CD4-positive, alpha-beta T cell treated with Interleukin-4 for 4 hours (primary cell): ENCODE results near the gene KIF3B.
"Not testable (repeated sequence)": the region's sequence is repeated elsewhere in the genome, so short reads cannot be mapped to it uniquely, and the experiment has no call there.

Experiments
- DNase-seq: peaks from one replicate; pipeline ENCODE4 v3.0.0-alpha.2; 2020

Gene KIF3B

DNA sequence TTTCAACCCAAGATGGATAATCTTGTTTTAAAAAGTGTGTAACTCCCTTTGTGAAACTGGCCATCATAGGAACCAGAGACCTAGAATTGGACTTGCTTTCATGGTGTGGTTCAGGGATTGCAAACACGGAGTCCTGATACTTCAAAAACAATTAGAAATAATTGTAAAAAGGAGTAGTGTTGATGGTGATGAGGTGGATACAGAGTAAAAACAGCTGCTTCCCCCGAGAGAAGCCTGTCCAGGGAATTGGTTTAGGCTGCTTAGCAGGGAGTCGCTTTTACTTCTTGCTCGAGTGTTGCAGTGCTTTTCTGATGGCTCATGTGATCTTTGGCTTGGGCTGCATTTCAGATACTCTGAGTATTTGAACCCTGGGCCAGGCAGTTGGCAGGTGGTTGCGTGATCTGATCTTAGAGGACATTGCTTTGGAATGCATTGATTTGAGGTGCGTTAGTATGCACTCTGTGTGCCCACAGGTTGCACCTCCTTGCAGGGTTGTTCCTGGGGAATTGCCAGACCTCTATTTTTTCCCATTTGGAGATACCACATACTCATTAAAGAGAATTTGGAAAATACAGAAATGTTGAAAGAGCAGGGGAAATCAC, 19.5 kb downstream of the KIF3B start:
- no peak for DNase-seq

DNA sequence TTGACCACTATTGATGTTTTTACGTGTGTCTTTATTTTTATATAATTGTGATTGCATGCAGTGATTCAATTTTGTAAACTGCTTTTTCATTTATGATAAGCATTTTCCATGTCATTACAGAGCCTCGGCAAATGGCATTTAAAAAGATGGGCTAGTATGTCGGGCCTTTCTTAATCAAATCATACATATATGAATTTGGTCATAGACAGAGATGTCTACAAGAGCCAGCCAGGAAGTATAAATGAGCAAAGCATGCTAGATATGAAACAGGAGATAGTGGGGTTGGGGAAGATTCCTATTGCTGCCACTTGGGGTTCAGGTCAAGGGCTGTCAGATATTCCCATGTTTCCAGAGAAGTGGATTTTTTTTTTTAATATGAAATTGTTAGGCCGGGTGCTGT, 20.0 kb downstream of the KIF3B start:
- DNase-seq = no peak

DNA sequence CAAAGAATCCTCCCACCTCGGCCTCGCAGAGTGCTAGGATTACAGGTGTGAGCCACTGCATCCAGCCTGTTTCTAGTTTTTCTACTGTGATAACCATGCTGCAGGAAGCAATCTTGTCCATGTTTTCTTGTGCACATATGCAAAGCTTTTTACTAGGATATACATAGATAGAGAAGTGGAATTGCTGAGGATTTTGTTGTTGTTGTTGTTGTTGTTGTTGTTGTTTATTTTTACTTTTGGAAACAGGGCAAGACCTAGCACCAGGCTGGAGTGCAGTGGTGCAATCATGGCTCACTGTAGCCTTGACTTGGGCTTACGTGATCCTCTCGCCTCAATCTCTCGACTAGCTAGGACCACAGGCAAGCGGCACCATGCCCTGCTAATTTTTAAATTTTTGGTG, 23.2 kb downstream of the KIF3B start:
- no peak for DNase-seq

DNA sequence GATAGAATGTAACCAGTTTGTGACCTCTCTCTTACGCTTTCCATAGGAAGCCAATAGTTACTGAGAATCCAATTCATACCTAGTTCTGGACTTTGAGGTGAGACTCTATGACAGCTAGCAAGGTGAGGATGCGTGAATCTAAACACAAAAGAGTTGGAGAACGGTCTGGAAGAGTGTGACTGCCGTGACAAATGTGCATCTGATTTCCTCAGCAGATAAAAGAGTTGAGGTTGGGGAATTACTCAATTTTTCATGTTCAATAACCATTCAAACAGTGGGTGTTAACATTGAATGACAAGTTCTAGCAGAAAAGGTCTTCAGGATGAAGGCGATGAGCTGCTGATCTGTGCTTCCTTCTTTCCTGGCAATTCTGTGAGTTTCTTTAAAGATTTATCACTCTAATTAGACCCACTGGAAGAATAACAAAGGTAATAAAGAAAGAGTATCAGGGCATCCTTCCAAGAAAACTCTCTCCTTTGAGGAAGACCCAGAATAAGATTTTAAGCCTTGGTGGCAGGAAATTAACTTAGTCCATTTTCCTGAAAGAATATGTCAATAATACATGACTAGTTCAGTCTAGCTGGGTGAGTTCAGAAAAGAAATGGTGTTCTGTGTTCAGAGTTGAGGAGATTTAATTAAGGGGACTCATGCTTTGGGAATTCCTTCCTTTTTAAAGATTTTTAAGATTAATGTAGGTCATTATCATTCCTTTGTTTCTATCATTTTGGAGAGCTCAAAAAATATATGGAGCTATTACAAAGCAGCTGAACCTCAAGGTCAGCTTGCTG, 24.5 kb downstream of the KIF3B start:
- no peak for DNase-seq

DNA sequence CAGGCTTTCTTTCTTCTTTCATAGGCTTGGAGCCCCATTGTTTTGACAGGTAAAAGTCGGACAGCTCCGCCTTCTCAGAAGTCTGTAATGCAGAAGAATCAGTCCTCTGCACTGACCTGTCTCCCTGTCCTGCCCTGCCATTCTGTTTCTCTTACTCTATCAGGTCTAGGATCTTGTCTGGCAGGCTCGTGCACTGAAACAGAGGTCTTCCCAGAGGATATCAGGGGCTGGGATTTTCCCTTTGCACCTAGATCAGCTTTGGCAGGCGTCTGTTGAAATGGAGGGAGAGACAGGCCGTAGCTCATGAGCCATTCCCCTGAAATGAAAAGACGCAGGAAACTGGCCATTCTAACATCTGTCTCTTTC, 25.0 kb downstream of the KIF3B start:
- no peak for DNase-seq

DNA sequence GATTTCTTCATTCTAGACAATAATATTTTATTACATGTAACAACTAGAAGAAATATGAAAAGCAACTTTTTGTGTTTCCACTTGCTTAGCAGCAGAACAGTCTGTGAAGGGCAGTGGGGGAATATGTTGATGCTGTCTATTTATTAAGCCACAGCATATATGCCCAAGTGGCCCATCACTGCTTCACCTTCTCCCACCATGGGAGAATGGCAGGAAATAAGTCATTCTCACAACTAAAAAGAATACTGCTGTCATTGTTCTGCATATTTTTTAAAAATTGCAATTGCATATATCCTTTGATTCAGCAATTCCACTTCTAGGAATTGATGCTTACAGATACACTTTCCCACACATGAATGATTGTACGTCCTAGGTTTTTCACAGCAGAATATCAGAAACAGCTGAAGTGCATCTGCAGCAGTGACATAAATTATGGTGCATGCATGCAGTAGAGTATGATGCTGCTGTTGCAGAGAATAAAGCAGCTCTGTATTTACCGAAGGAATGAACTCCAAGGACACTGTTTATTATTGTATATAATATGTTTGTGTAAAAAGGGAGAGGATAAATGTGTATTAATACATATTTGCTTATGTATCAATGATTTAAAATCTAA, 26.8 kb downstream of the KIF3B start:
- no peak for DNase-seq

DNA sequence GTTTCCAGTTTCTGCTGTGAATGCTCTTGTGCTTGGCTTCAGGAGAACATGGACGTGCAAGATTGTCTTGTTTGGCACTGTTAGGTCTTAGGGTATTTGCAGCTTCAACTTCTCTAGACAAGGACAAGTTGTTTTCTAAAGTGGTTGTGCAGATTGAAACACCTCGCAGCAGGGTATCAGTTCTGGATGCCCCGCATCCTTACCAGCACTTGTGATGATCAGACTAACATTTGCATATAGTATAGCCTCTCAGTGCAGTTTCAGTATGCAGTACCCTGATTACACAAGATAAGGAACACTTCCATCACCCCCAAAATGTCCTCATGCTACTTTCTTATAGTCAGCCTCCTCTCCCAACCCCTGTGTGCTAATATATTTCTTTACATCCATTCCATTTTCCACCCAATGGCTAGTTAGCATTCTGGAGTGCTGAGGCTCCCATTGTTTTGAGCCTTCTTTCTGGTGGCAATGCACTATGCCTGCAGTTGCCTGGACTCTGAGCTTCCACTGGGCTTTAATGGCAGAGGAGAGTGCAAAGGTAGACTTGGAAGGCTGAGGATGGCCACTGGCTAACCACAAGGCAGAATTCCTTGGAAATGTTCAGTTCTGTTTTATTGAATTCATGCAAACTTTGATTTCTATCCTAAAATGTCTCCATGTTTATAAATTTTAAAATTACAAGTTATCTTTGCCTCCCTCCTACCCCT, 35.4 kb downstream of the KIF3B start:
- no peak for DNase-seq

DNA sequence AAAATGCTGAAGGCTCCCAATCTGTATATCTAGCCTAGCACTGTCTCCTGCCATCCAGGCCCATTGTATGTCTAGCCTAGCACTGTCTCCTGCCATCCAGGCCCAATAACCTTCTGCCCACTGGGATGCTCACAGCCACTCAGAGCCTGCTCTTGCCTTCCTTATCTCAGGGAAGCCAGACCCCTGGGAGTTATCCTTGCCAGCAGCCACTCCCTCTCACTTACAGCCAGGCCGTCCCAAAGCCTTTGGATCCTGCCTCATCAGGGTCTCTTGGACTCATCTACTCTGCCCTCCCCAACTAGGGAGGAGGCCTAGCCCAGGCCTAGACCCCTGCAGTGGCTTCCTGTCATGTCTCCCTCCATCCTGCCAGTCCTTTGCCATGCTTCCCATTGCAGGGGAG, 37.3 kb downstream of the KIF3B start:
- DNase-seq = no peak

DNA sequence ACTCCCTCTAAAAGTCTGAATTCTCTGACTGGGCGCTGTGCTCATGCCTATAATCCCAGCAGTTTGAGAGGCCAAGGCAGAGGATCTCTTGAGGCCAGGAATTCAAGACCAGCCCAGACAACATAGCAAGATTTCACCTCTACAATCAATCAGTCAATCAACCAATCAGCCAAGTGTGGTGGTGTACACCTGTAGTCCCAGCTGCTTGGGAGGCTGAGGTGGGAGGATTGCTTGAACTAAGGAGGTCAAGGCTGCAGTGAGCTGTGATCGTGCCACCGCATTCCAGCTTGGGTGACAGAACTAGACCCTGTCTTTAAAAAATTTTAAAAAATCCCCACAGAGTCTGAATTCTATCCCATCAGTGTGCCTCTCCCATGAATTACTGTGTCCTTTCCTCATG, 37.9 kb downstream of the KIF3B start:
- DNase-seq = no peak

DNA sequence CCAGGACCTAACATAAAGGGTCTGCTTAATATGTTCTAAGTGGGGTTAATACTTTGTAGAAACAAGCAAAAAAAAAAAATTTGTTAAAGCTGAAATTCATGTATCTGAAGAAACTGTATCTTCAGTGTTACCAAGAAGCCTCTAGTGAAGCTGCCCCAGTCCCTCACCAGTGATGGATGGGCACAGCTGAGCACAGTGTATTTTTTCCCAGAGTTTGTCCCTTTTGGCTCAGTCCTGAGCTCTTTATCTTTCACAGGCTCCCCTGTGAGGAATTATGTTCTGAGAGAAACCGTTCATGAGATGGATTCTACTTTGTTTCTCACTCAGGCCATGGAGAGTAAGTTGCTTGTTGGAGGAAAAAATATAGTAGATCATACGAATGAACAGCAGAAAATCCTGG, 38.4 kb downstream of the KIF3B start:
- no peak for DNase-seq

DNA sequence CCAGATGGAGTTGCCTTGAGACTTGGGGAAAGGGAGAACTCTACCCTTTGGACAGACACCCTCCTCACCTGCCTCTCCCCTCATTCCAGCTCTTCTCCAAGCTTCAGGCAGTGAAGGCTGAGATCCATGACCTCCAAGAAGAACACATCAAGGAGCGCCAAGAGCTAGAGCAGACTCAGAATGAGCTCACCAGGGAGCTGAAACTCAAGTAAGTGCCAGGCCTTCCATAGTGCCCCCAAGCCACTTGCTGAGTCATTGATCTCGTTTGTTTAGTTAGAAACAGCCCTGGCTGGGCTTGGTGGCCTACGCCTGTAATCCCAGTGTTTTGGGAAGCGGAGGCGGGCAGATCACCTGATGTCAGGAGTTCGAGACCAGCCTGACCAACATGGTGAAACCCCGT, 39.2 kb downstream of the KIF3B start:
- DNase-seq = no peak

DNA sequence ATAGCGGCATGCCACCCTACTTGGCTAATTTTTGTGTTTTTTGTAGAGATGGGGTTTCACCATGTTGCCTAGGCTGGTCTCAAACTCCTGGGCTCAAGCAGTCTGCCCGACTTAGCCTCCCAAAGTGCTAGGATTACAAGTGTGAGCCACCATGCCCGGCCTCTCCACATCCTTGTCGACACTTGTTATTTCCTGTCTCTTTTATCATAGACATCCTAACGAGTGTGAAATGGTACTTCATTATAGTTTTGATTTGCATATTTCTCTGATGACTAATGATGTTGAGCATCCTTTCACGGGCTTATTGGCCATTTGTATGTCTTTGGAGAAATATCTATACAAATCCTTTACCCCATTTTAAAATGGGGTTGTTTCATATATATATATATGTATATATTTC, 41.6 kb downstream of the KIF3B start:
- DNase-seq = peak; percentile 21

DNA sequence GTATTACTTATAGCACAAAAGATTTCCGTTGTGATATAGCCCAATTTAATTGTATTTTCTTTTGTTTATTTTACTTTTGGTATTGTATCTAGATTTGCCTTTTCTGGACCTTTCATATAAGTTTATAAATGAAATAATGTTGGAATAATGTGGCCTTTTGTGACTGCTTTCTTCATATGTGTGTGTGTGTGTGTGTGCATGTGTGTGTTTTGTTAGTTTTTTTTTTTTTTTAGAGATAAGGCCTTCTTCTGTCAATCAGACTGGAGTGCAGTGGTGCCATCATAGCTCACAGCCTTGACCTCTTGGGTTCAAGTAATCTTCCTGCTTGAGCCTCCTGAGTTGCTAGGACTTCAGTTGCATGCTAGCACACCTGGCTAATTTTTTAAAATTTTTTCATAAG, 42.9 kb downstream of the KIF3B start:
- DNase-seq = no peak

DNA sequence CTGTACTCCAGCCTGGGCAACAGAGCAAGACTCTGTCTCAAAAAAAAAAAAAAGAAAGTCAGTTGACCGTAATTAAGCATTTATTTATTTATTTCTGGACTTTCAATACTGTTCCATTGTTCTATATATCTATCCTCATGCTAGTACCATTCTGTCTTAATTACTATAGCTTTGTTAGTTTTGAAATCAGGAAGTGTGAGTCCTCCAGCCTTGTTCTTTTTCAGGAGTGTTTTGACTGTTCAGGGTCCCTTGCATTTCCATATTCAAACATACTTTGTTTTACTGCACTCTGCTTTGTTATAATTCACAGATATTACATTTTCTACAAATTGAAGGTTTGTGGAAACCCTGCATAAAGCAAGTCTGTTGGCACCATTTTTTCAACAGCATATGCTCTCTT, 43.9 kb downstream of the KIF3B start:
- no peak for DNase-seq

DNA sequence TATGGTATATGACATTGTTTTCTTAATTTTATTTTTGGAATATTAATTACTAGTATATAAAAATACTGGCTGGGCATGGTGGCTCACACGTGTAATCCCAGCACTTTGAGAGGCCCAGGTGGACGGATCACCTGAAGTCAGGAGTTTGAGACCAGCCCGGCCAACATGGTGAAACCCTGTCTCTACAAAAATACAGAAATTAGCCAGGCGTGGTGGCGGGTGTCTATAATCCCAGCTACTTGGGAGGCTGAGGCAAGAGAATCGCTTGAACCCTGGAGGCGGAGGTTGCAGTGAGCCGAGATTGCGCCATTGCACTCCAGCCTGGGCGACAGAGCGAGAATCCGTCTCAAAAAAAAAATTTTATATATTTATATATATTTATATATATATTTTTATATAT, 44.8 kb downstream of the KIF3B start:
- not testable (repeated sequence) for DNase-seq

DNA sequence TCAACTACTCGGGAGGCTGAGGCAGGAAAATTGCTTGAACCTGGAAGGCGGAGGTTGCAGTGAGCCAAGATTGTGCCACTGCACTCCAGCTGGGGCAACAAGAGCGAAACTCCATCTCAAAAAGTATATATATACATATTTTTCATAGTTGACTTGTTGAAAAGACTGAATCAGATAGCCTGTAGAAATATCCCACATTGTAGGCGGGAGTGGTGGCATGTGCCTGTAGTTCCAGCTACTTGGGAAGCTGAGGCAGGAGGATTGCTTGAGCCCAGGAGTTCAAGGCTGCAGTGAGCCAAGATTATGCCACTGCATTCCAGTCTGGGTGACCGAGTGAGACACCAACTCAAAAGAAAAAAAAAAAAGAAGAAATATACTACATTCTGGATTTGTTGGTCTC, 46.3 kb downstream of the KIF3B start:
- DNase-seq = not testable (repeated sequence)

DNA sequence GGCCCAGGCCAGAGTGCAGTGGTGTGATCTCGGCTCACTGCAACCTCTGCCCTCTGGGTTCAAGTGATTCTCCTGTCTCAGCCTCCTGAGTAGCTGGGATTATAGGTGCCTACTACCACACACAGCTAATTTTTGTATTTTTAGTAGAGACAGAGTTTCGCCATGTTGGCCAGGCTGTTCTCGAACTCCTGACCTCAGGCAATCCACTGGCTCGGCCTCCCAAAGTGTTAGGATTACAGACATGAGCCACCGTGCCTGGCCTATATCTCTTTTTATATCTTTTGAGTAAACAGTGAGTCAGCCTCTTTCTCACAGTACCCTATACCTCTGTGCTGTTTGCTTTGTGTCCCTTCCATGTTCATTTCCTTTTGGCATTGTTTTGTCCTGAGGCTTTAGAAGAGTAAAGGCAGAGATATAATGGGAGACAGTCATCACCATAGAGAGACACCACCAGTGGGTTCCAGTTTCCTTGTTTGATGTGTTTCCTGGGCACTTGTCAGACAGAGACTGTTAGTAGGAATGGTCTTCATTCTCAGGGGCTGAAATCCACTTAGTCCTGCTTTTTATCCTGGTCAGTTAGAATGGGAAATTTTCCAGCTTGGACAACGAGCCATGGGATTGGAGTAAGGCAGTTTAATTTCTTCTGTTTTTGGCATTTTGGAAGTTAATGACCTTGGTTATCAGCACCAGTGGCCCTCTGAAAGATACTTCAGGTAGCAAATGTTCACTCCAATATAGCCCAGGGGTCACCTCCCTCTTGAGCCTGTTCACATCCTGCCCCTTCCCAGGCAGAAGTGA, 48.5 kb downstream of the KIF3B start:
- no peak for DNase-seq

DNA sequence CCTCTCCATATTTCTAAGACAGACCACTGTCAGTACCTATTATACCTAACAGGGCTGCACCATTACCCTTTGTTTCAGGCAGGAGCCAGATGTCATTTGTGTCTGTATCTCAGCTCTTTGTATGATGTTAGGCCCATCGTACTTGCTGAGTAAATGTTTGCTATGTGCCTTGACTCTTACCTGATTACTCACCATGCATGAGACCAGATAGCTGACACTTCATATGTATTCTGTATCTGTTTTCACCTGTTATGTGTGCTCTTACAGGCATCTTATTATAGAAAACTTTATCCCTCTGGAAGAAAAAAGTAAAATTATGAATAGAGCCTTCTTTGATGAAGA, 49.0 kb downstream of the KIF3B start:
- DNase-seq = no peak

DNA sequence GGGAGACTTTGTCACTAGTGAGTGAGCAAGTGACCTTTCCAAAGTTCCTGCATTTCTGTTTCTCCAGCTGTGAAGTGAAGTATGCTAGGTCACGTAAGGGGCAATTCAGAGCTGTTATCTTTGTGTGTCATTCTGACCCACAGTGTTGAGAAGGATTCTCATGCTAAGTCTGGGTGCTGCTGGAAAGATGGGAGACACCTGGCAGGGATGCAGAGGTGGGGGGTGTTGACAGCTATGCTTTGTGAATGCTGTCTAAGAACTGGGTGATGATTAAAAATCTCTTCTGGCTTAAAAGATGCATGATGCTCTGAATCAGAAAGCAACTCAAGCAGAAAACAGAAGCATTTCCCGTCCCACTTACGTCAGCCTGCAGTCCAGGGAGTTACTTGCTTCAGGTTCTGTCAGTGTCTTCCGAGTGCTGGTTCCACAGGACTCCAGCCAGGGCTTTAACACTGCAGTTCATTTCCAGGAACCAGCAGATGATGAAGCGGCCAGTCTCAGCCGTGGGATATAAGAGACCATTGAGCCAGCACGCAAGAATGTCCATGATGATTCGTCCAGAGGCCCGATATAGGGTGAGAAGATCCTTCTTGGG, 49.7 kb downstream of the KIF3B start:
- DNase-seq = no peak

DNA sequence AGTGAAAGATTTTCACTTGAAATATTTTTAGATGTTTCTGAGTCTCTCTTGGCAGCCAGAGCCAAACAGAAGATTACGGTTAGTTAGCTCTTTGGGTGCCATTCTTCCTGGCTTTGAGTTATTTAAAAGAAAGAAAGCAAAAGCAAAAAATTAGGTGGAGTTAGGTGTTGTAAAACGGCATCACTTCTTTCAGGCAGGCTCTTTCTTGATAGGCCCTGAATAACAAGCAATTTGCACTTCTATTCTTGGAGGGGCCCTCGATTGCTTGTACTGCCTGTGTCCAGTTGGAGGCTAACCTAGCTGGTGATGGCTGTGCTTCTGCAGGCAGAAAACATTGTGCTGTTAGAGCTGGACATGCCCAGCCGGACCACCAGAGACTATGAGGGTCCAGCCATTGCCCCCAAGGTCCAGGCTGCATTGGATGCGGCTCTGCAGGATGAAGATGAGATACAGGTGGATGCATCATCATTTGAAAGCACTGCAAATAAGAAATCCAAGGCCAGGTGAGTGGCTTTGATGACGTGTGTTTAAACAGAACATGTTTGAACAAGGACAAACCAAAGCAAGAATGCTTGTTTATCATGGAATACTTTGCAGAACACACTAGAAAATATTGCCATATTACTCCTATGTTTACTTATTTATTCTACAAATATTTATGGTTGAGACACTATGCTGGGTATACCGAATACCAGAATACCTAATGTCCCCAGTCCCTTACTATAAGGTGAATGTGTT, 52.5 kb downstream of the KIF3B start:
- no peak for DNase-seq

DNA sequence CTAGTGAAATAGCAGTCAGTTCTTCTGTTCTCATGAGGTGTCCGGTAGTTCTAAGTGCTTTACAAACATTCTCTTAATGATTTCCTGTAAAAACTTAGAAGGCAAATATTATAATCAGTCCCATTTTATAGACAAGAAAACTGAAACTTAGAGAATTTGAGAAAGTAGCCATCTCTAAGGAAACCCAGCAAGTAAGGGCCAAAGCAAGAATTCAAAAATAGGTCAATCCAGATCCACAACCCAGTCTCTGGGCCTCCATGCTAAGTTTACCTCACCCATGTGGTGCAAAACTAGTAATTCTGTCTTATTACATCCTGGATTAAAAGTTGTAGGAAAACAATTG, 53.1 kb downstream of the KIF3B start:
- DNase-seq = no peak

DNA sequence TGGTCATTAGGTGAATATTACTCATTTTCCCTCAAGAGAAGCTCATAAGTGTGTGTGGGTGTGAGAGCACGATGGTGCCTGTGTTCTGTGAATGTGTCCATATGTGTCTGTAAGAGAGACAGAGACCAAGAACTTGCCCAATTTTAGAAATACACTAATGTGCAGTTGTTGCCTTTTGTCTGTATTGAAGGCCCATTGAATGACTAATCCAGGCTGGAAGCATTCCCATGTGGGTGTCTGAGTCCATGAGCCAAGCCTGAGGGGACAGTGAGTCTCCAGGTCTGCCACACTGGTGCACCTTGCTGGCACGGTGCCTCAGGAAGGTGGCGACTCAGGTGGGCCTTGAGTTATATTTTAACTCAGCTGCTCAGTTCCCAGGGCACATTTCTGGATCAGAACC, 55.2 kb downstream of the KIF3B start:
- no peak for DNase-seq
